ENCODE data around the gene ZNF555.
"Not testable (repeated sequence)": the region's sequence is repeated elsewhere in the genome, so short reads cannot be mapped to it uniquely, and the experiment has no call there.

Gene ZNF555

DNA sequence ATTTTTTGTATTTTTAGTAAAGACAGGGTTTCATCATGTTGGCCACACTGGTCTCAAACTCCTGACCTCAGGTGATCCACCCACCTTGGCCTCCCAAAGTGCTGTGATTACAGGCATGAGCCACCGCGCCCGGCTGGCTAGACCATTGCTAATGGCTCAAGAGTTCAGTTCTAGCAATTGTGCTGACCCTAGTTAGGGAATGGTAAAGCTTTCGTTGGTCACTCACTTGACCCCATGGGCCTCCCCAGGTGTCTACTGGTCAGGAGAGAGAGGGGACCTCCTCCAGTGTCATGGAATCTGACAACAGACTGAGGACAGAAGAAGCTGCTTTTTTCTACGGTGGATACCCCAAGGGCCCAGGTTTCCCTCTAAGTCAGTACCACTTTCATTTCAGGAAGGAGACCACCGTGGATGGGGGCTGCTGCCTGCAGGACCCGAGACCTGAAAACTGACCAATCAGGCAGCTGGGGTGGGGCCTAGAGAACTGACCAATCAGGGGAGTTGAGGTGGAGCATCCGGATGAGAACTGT is 25.3 kb downstream of the ZNF555 start:
- Histone ChIP-seq H3K4me2 (ENCODE audit: low read length, poor library complexity, severe bottlenecking) (no peak overlapping the region), H3K4ac (ENCODE audit: low read depth in 1 of 2, low read length in 2 of 2) (no peak overlapping the region), H3K14ac (ENCODE audit: low read length in 2 of 2) (no peak overlapping the region), H3K9ac (ENCODE audit: low read length) (no peak overlapping the region), H3K9me3 (ENCODE audit: control insufficient read depth, low read length) (peaks cover 11% of the 10 kb centered on the region), H2AFZ (ENCODE audit: low read depth, low read length) (no peak overlapping the region), H3K23ac (ENCODE audit: low read length in 2 of 2) (no peak overlapping the region), H2BK5ac (ENCODE audit: low read depth, low read length, poor library complexity, severe bottlenecking) (no peak overlapping the region), H2BK15ac (ENCODE audit: low read depth, poor library complexity, severe bottlenecking) (no peak overlapping the region), H3K4me3 (ENCODE audit: insufficient read depth in 1 of 2, low read depth in 1 of 2, low read length in 2 of 2) (no peak overlapping the region), H4K8ac (ENCODE audit: low read length) (no peak overlapping the region), H3K18ac (ENCODE audit: low read depth in 1 of 2, low read length in 2 of 2) (no peak overlapping the region), H2BK120ac (ENCODE audit: low read depth, low read length) (no peak overlapping the region), H3K79me1 (replicated peaks; ENCODE audit: low read length, poor library complexity, severe bottlenecking) (no peaks in the 10 kb centered on the region), H3K36me3 (ENCODE audit: control insufficient read depth in 1 of 2, insufficient read depth in 2 of 2, low read depth in 1 of 2, low read length in 2 of 2) (no peaks in the 10 kb centered on the region), H3K27me3 (ENCODE audit: control insufficient read depth in 1 of 2, insufficient read depth in 1 of 2, low read length in 2 of 2) (no peaks in the 10 kb centered on the region), H2BK12ac (ENCODE audit: low read length in 2 of 2) (no peak overlapping the region), H3K27ac (ENCODE audit: low read length, poor library complexity, severe bottlenecking) (no peak overlapping the region), H2AK5ac (ENCODE audit: low read length, severe bottlenecking) (no peak overlapping the region), H3K4me1 (ENCODE audit: control insufficient read depth, insufficient read depth, low read depth, low read length) (no peaks in the 10 kb centered on the region), H4K91ac (ENCODE audit: low read length) (no peak overlapping the region)
- no peak for DNase-seq
- 93% methylated on average over 7 of the region's 8 CpGs for WGBS

DNA sequence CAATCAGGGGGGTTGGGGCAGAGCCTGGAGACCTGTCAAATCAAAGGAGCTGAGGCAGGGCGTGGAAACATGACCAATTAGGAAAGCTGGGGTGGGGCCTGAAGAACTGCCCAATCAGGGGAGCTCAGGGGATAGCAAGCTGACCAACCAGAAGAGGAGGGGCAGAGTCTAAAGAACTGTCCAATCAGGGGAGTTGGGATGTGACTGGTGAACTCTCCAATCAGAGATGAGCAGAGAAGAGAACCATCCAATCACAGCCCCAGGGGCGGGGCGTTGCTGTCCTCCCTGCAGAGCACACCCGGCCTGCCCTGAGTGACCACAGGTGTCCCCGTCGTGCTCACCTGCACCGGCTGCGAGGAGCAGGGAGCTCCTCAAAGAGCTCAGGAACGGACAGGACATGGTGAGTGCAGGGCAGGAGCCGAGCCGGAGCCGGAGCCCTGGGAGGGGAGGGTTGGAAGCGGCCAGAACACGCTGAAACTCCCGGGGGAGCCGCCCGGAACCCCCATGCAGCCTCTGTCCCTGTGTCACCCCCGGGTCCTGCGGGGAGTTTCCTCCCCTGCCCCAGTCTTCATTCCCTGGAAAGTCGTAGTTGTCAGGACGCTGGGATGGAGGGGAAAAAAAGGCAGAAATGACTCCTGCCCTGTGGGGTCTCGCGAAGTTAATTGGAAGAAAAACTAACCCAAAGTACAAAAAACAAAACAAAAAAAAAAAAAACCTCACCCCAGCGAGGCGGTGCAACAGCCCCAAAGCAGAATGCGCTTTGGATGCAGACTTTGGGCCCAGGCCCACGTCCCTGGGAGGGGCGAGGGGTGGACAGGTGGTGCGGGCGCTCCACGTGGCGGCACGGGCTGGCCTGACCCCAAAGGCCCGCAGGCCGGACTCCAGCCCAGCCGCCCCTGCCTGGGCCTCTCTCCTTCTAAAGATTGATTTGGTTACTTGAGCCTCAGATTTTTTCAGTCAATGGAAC is 26.0 kb downstream of the ZNF555 start, which contains the start of gene ZNF556:
Gene ZNF556, plus strand, starts transcription at position 311 of the 967 bp plus-strand sequence. Its CDS starts 87 bp downstream, at position 398.
- Histone ChIP-seq H3K14ac (ENCODE audit: low read length in 2 of 2) (no peak within 1 kb of the TSS), H2BK120ac (ENCODE audit: low read depth, low read length) (no peak within 1 kb of the TSS), H3K27ac (ENCODE audit: low read length, poor library complexity, severe bottlenecking) (no peak within 1 kb of the TSS), H3K4ac (ENCODE audit: low read depth in 1 of 2, low read length in 2 of 2) (no peak within 1 kb of the TSS), H2BK15ac (ENCODE audit: low read depth, poor library complexity, severe bottlenecking) (no peak within 1 kb of the TSS), H3K9ac (ENCODE audit: low read length) (no peak within 1 kb of the TSS), H4K8ac (ENCODE audit: low read length) (no peak within 1 kb of the TSS), H3K9me3 (ENCODE audit: control insufficient read depth, low read length) (peaks cover 8% of the 10 kb centered on the region), H3K4me2 (ENCODE audit: low read length, poor library complexity, severe bottlenecking) (no peak within 1 kb of the TSS), H3K36me3 (ENCODE audit: control insufficient read depth in 1 of 2, insufficient read depth in 2 of 2, low read depth in 1 of 2, low read length in 2 of 2) (no peaks in the 10 kb centered on the region), H2AK5ac (ENCODE audit: low read length, severe bottlenecking) (no peak within 1 kb of the TSS), H3K23ac (ENCODE audit: low read length in 2 of 2) (no peak within 1 kb of the TSS), H3K79me1 (replicated peaks; ENCODE audit: low read length, poor library complexity, severe bottlenecking) (no peaks in the 10 kb centered on the region), H3K4me1 (ENCODE audit: control insufficient read depth, insufficient read depth, low read depth, low read length) (no peaks in the 10 kb centered on the region), H2AFZ (ENCODE audit: low read depth, low read length) (no peak within 1 kb of the TSS), H3K27me3 (ENCODE audit: control insufficient read depth in 1 of 2, insufficient read depth in 1 of 2, low read length in 2 of 2) (no peaks in the 10 kb centered on the region), H3K4me3 (ENCODE audit: insufficient read depth in 1 of 2, low read depth in 1 of 2, low read length in 2 of 2) (no peak within 1 kb of the TSS), H2BK5ac (ENCODE audit: low read depth, low read length, poor library complexity, severe bottlenecking) (no peak within 1 kb of the TSS), H3K18ac (ENCODE audit: low read depth in 1 of 2, low read length in 2 of 2) (no peak within 1 kb of the TSS), H2BK12ac (ENCODE audit: low read length in 2 of 2) (no peak within 1 kb of the TSS), H4K91ac (ENCODE audit: low read length) (no peak within 1 kb of the TSS)
- no peak for DNase-seq
- whole genome bisulfite sequencing: 89% methylated on average over 28 of the region's 36 CpGs

DNA sequence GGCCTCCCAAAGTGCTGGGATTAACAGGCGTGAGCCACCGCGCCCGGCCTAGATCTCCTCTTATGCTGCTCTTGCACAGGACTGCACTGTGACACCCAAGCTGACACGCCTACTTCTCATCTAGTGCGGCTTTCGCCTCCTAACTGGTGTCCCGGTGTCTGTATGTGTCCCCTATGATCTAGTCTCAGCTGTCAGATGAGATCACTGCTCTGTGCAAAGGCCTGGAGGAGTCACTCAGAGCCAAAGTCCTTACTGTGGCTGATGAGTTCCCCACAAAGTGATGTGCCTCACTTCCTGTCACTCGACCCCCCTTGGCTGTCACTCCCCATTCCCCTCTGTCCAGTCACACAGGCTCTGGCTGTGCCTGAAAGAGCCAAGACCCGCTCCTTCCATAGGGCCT is 28.3 kb downstream of the ZNF555 start:
- DNase-seq: no peak
- Histone ChIP-seq H3K23ac (ENCODE audit: low read length in 2 of 2) (no peak overlapping the region), H3K4ac (ENCODE audit: low read depth in 1 of 2, low read length in 2 of 2) (no peak overlapping the region), H3K27ac (ENCODE audit: low read length, poor library complexity, severe bottlenecking) (no peak overlapping the region), H3K9ac (ENCODE audit: low read length) (no peak overlapping the region), H3K14ac (ENCODE audit: low read length in 2 of 2) (no peak overlapping the region), H2AK5ac (ENCODE audit: low read length, severe bottlenecking) (no peak overlapping the region), H4K91ac (ENCODE audit: low read length) (no peak overlapping the region), H2BK5ac (ENCODE audit: low read depth, low read length, poor library complexity, severe bottlenecking) (no peak overlapping the region), H2BK120ac (ENCODE audit: low read depth, low read length) (no peak overlapping the region), H2AFZ (ENCODE audit: low read depth, low read length) (no peak overlapping the region), H3K36me3 (ENCODE audit: control insufficient read depth in 1 of 2, insufficient read depth in 2 of 2, low read depth in 1 of 2, low read length in 2 of 2) (no peaks in the 10 kb centered on the region), H2BK12ac (ENCODE audit: low read length in 2 of 2) (no peak overlapping the region), H3K79me1 (replicated peaks; ENCODE audit: low read length, poor library complexity, severe bottlenecking) (no peaks in the 10 kb centered on the region), H4K8ac (ENCODE audit: low read length) (no peak overlapping the region), H3K4me2 (ENCODE audit: low read length, poor library complexity, severe bottlenecking) (no peak overlapping the region), H2BK15ac (ENCODE audit: low read depth, poor library complexity, severe bottlenecking) (no peak overlapping the region), H3K4me1 (ENCODE audit: control insufficient read depth, insufficient read depth, low read depth, low read length) (no peaks in the 10 kb centered on the region), H3K18ac (ENCODE audit: low read depth in 1 of 2, low read length in 2 of 2) (no peak overlapping the region), H3K27me3 (ENCODE audit: control insufficient read depth in 1 of 2, insufficient read depth in 1 of 2, low read length in 2 of 2) (no peaks in the 10 kb centered on the region), H3K4me3 (ENCODE audit: insufficient read depth in 1 of 2, low read depth in 1 of 2, low read length in 2 of 2) (no peak overlapping the region), H3K9me3 (ENCODE audit: control insufficient read depth, low read length) (peaks cover 5% of the 10 kb centered on the region)
- WGBS: 74% methylated on average over 10 of the region's 10 CpGs

DNA sequence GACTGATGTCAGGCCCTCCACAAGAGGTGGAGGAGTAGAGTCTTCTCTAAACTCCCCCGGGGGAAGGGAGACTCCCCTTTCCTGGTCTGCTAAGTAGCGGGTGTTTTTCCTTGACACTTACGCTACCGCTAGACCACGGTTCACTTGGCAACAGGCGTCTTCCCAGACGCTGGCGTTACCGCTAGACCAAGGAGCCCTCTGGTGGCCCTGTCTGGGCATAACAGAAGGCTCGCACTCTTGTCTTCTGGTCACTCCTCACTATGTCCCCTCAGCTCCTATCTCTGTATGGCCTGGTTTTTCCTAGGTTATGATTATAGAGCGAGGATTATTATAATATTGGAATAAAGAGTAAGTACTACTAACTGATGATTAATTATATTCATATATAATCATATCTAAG is 30.9 kb downstream of the ZNF555 start:
- not testable (repeated sequence) for H2BK12ac ChIP-seq (ENCODE audit: low read length in 2 of 2); H3K79me1 ChIP-seq (replicated peaks; ENCODE audit: low read length, poor library complexity, severe bottlenecking); H2AFZ ChIP-seq (ENCODE audit: low read depth, low read length); H4K8ac ChIP-seq (ENCODE audit: low read length); H3K4me2 ChIP-seq (ENCODE audit: low read length, poor library complexity, severe bottlenecking); H3K18ac ChIP-seq (ENCODE audit: low read depth in 1 of 2, low read length in 2 of 2); H3K27ac ChIP-seq (ENCODE audit: low read length, poor library complexity, severe bottlenecking); H2AK5ac ChIP-seq (ENCODE audit: low read length, severe bottlenecking); H2BK15ac ChIP-seq (ENCODE audit: low read depth, poor library complexity, severe bottlenecking); H4K91ac ChIP-seq (ENCODE audit: low read length); H3K4me1 ChIP-seq (ENCODE audit: control insufficient read depth, insufficient read depth, low read depth, low read length); H3K36me3 ChIP-seq (ENCODE audit: control insufficient read depth in 1 of 2, insufficient read depth in 2 of 2, low read depth in 1 of 2, low read length in 2 of 2); H2BK120ac ChIP-seq (ENCODE audit: low read depth, low read length); H3K4ac ChIP-seq (ENCODE audit: low read depth in 1 of 2, low read length in 2 of 2); H3K23ac ChIP-seq (ENCODE audit: low read length in 2 of 2); H3K14ac ChIP-seq (ENCODE audit: low read length in 2 of 2); H3K4me3 ChIP-seq (ENCODE audit: insufficient read depth in 1 of 2, low read depth in 1 of 2, low read length in 2 of 2); H2BK5ac ChIP-seq (ENCODE audit: low read depth, low read length, poor library complexity, severe bottlenecking); H3K9me3 ChIP-seq (ENCODE audit: control insufficient read depth, low read length); H3K9ac ChIP-seq (ENCODE audit: low read length); H3K27me3 ChIP-seq (ENCODE audit: control insufficient read depth in 1 of 2, insufficient read depth in 1 of 2, low read length in 2 of 2)
- peak; percentile 22 for DNase-seq
- whole genome bisulfite sequencing: 81% methylated on average over 2 of the region's 11 CpGs
